Measurements from ENCODE around the gene CHCHD3.

CHCHD3 gene

DNA sequence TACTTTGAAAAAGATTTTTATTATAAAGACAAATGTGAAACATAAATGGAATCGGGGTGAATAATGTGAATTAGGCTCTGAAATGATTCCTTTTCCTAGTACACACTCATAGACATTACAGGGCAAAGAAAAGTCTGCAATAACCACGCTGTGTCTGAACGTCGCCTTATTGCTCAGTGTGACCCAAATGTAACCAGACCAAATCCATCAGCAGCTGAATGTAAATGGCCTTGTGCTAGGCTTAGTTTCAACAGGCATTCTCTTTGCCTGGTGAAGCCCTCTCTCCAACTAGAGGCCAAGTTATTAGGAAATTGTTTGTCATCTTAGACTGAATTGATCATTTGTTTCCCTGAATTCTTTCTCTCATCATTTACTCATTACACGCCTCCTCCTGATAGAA lies 225.5 kb downstream of the CHCHD3 start:
- in situ Hi-C loops (cut with MboI; ENCODE audit: low pct_unique_long_range_greater_than_20kb, low sequenced_read_pairs, unreplicated experiment) = no loop called here
- TF ChIP-seq, protein P1, sequence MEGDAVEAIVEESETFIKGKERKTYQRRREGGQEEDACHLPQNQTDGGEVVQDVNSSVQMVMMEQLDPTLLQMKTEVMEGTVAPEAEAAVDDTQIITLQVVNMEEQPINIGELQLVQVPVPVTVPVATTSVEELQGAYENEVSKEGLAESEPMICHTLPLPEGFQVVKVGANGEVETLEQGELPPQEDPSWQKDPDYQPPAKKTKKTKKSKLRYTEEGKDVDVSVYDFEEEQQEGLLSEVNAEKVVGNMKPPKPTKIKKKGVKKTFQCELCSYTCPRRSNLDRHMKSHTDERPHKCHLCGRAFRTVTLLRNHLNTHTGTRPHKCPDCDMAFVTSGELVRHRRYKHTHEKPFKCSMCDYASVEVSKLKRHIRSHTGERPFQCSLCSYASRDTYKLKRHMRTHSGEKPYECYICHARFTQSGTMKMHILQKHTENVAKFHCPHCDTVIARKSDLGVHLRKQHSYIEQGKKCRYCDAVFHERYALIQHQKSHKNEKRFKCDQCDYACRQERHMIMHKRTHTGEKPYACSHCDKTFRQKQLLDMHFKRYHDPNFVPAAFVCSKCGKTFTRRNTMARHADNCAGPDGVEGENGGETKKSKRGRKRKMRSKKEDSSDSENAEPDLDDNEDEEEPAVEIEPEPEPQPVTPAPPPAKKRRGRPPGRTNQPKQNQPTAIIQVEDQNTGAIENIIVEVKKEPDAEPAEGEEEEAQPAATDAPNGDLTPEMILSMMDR (IDR thresholded peaks at IDR 0.05; ENCODE audit: extremely low read depth, insufficient read depth, missing control alignments) = no peak
- no peak for DNase-seq (ENCODE audit: low spot score)

DNA sequence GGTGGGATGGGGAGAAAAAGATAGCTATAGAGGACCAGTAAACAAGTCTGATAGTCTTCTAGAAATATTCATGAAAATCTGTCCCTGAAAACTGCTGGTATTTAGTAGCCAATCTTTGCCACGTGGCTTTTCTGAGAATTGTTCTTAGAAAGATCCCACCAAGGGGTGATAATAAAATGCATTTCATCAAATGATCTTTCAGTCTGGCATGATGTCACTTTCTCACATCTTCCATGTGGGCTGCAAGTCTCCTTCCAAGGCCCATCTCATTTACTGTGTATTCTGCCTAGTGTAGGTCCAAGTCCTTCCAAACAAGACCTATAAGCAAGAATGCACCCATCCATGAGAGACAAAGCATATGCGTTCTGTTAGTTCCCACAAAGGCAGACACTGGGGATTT lies 226.0 kb downstream of the CHCHD3 start:
- in situ Hi-C loops (cut with MboI; ENCODE audit: low pct_unique_long_range_greater_than_20kb, low sequenced_read_pairs, unreplicated experiment) = no loop called here
- TF ChIP-seq, protein P1 (IDR thresholded peaks at IDR 0.05; ENCODE audit: extremely low read depth, insufficient read depth, missing control alignments) = no peak
- DNase-seq (ENCODE audit: low spot score) = no peak

DNA sequence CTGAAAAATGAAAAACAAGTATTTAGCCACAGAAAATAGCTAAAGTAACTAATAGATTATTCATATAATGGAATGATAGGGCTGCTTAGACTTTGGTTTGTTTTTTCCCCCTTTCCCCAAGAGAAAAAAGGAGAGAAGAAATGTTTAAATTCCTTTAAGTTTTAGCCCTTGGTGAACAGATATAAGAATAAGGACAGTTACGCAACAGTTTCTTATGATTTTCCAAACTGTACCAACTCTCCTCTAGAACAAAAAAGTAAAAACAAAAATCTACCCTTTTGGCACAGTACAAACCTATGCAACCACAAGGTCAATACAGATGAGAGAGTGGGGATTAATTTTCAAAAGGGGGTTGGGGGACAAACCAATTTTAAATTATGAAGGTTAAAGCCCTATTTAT lies 227.7 kb downstream of the CHCHD3 start:
- DNase-seq (ENCODE audit: low spot score) = no peak
- in situ Hi-C loops (cut with MboI; ENCODE audit: low pct_unique_long_range_greater_than_20kb, low sequenced_read_pairs, unreplicated experiment) = no loop called here
- TF ChIP-seq, protein P1 (IDR thresholded peaks at IDR 0.05; ENCODE audit: extremely low read depth, insufficient read depth, missing control alignments) = no peak

DNA sequence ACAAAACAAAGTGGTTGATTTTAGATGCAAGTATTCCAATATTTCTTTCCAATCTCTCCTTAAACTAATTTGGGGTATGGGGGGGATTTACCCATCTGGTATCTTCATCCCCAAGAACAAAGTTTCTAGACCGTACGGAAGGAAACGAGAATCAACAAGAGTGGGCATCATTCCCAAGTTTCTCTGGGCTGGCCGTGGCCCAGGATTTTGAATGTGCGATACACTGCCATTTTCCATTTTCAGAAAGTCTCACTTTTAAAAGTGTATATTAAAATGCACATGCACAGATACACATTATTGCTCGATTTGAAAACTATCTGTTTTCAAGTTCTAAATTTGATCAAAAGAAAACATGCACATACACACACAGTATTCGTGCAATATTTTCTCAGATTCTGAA lies 234.5 kb downstream of the CHCHD3 start:
- in situ Hi-C loops (cut with MboI; ENCODE audit: low pct_unique_long_range_greater_than_20kb, low sequenced_read_pairs, unreplicated experiment) = no loop called here
- no peak for DNase-seq (ENCODE audit: low spot score)
- TF ChIP-seq, protein P1 (IDR thresholded peaks at IDR 0.05; ENCODE audit: extremely low read depth, insufficient read depth, missing control alignments) = no peak

DNA sequence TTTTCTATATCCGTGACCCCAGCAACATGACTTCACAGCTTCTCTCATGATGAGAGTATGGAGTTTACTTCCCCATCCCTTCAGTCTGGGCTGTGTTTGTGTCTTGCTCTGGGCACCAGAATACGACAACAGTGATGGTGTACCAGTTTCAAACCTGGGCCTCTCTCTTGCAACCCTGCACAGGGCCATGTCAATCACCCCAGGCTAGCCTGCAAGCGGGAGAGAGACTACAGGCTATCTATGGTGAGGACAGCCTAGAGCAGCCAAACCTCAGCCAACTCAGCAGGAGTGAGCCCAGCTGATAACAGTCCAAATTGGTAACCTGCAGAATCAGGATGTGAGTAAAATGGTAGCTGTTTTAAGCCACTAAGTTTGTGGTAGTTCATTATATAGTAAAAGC lies 235.8 kb downstream of the CHCHD3 start:
- in situ Hi-C loops (cut with MboI; ENCODE audit: low pct_unique_long_range_greater_than_20kb, low sequenced_read_pairs, unreplicated experiment) = no loop called here
- TF ChIP-seq, protein P1 (IDR thresholded peaks at IDR 0.05; ENCODE audit: extremely low read depth, insufficient read depth, missing control alignments) = no peak
- no peak for DNase-seq (ENCODE audit: low spot score)

DNA sequence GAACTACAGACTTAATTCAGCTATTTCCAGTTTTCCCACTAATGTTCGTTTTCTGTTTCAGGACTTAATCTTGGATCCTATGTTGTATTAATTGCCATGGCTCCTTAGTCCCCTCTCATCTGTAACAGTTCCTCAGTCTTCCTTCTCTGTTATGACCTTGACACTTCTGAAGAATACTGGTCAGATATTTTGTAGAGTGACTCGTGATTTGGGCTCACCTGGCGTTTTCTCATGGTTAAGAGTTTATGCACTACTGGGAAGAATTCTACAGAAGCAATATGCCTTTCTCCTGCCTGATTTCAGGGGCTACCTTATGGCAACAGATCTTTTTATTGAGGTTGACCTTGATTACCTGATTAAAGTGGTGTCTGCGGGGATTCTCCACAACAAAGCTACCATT lies 239.4 kb downstream of the CHCHD3 start:
- TF ChIP-seq, protein P1 (IDR thresholded peaks at IDR 0.05; ENCODE audit: extremely low read depth, insufficient read depth, missing control alignments) = no peak
- in situ Hi-C loops (cut with MboI; ENCODE audit: low pct_unique_long_range_greater_than_20kb, low sequenced_read_pairs, unreplicated experiment) = no loop called here
- no peak for DNase-seq (ENCODE audit: low spot score)

DNA sequence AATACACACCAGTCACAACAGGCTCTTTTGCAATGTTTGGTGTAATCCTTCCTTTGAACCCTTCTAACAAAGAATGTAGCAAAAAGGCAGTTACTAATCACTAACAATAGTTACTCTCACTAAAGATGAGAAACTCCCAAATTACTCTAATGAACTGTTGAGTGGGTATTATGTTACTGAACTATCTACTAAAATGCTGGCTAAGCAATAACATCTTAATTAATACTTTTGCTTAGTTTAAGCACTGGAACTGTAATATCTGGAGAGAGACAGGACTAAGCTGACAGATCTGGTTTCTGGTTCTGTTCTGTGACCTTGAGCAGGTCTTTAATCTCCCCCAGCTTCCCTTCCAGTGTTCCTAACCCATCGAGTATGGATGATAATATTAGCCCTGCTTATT lies 241.7 kb downstream of the CHCHD3 start:
- in situ Hi-C loops (cut with MboI; ENCODE audit: low pct_unique_long_range_greater_than_20kb, low sequenced_read_pairs, unreplicated experiment) = no loop called here
- TF ChIP-seq, protein P1 (IDR thresholded peaks at IDR 0.05; ENCODE audit: extremely low read depth, insufficient read depth, missing control alignments) = no peak
- no peak for DNase-seq (ENCODE audit: low spot score)

Data from GM13977 (cell line).